MG63 (cell line): ENCODE data around the gene EDDM3A. TPM values are rescaled to one million over a fixed set of nuclear protein-coding genes. Genes with fewer than 3 reads are reported as not detected.

ENCODE experiments used
- total RNA-seq: library from RNA; depleted of rRNA; stranded (reverse); fragments of >200 nt; shearing (Covaris generic); gene quantifications from 2 replicates; pipeline ENCODE4 v1.2.3, GENCODE V29; 2014; ENCODE audit warnings: low replicate concordance; rRNA removed

EDDM3A gene
- total RNA-seq, 1 experiment from 2014 or later, result not detected

Other genes starting within 250 kb of the EDDM3A start
- not detected in 2 replicates for gene RNASE10, start 240.3 kb upstream of the EDDM3A start, total RNA-seq
- not detected in 2 replicates for gene RNASE9, start 184.8 kb upstream of the EDDM3A start, total RNA-seq
- not detected in 2 replicates for gene RNASE11, start 157.9 kb upstream of the EDDM3A start, total RNA-seq
- not detected in 2 replicates for gene RNASE12, start 154.5 kb upstream of the EDDM3A start, total RNA-seq
- not detected in 2 replicates for gene OR6S1, start 104.2 kb upstream of the EDDM3A start, total RNA-seq
- gene RNASE4, start 61.3 kb upstream of the EDDM3A start, total RNA-seq, result 2.3 and 6.1 TPM in 2 replicates
- gene ANG, start 57.1 kb upstream of the EDDM3A start, total RNA-seq, result 0.42 and 3.2 TPM in 2 replicates
- gene EDDM3B, start 22.5 kb downstream of the EDDM3A start, total RNA-seq, result not detected in 2 replicates
- gene RNASE6, start 35.4 kb downstream of the EDDM3A start, total RNA-seq, result not detected in 2 replicates
- gene RNASE1, start 57.0 kb downstream of the EDDM3A start, total RNA-seq, result not detected in 2 replicates
- gene RNASE3, start 145.5 kb downstream of the EDDM3A start, total RNA-seq, result not detected in 2 replicates
- not detected in 2 replicates for gene RNASE2, start 209.6 kb downstream of the EDDM3A start, total RNA-seq
- gene METTL17, start 244.1 kb downstream of the EDDM3A start, total RNA-seq, result 46.7 and 72.0 TPM in 2 replicates